Subcutaneous adipose tissue (tissue), 4 donors: Measurements from ENCODE around the gene LRRN1. TPM values are rescaled to one million over a fixed set of nuclear protein-coding genes. Genes with fewer than 3 reads are reported as not detected.

ENCODE experiments used
- CTCF ChIP-seq: fragments of 450-650 bp; IDR thresholded peaks from one replicate; pipeline ENCODE4 v1.5.1; 2016; ENCODE audit warnings: low read depth, mild to moderate bottlenecking, control low read depth, antibody characterized with exemption, moderate library complexity
- total RNA-seq, 4 donors: library from RNA; depleted of rRNA; stranded (reverse); fragments of >200 nt; gene quantifications; one replicate each; pipeline ENCODE4 v1.1.0, GENCODE V29; 2016

The LRRN1 gene
- total RNA-seq: under 1 TPM in 1 of 4 donors, not detected in 3; 0.33 TPM

- no peak for TF ChIP-seq CTCF
These were observed at the start of gene LRRN1 for GRCh38 chr3:3799173-3800079. TSS of gene LRRN1 (plus strand) at chr3:3799431. CDS start at chr3:3844642, 45,211 bp downstream.

DNA sequence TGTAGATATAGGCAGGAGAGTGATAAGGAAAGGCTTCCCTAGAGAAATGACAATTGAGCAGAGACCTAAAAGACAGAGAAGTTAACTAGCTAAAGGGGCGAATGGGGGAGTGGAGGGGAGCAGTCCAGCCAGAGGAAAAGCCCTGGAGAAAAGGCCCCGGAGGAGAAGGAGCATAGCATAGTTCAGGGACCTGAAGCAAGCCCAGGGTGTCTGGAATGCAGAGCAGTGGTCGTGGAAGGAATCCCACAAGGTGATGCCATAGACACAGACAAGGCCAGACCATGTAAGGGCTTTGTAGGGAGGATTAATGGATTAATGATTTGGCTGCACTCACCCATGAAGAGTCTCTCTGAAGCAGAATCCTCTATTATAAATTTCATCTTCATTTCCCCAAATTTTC, 45.8 kb upstream of the LRRN1 start:
- no peak for TF ChIP-seq CTCF

DNA sequence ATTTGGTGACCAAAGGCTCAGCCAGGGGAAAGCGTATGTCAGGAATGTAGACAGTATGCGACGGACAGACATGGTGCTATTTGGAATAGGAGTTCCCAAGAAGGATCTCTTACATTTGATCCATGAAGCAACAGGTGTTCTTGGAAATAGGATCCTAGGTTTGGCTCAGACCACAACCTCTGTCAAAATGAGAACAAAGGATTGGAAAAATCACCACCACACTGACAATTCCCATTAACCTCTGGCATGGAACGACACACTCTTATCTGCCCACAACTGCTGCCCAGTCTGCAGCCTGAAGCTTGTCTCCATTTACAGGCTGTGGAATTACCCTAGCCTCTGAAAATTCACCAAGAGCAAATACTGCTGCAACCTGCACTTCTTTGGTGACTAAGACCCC, 33.6 kb upstream of the LRRN1 start:
- TF ChIP-seq CTCF: no peak

DNA sequence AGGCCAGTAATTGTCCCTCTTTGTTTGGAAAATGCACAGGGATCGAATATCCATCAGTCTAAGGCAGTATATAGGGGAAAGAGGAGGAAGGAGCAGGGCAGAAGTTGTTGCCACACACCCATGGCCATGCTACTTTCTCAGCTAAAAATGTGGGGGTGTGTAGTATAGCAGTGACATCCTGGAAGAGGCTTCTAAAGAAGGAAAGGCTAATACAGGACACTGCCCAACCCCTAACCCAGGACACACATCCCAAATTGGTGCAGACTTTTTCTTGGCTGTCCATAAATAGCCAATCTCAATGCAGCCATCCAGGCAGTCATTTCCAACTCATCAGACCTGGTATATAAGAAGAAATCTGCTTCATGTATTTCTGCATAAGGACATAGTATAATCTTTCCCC, 33.1 kb upstream of the LRRN1 start:
- TF ChIP-seq CTCF: no peak

GRCh38 chr3:3771094-3771493, 28.1 kb upstream of the LRRN1 start:
- no peak for TF ChIP-seq CTCF

DNA sequence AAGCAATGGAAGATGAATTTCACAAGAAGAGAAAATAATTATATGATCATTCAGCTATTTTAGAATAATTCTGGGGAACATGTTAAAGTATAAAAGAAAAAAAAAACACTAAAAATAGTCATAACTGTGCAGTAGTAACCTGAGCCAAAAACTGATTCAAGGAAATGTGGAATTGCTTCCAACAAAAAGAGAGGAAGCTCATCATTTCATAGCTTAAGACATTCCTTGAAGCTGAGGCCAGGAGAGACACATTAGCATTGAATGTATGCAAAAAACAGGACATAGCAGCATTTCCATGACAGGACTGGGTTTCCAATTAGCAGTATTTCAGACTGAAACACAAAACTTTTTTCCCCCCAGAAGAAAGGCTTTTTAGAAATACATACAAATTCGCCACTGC, 27.7 kb upstream of the LRRN1 start:
- no peak for TF ChIP-seq CTCF

- TF ChIP-seq CTCF: no peak
These were observed 26.9 kb upstream of the LRRN1 start for GRCh38 chr3:3772338-3772737.
